K562 (cell line): Measurements from ENCODE around the gene UBE2I. TPM values are rescaled to one million over a fixed set of nuclear protein-coding genes. Genes with fewer than 3 reads are reported as not detected.

Source experiments
- ATAC-seq: fragments of 200-7000 bp; cut with Tn5 transposase; 3 replicates; pipeline ENCODE4 v1.9.1; 2020; ENCODE audit warnings: moderate library complexity
- BruUV-seq: library from RNA; stranded (reverse); fragments of 400-500 nt; replicated peaks from 2 replicates; lab custom pipeline; 2021; lab: Mats Ljungman, UMichigan
- CTCF ChIA-PET: fragments of 300-600 bp; formaldehyde crosslinking; extraction: SDS; loops from one replicate; lab custom pipeline; 2021; ENCODE audit warnings: low intra/inter-chr PET ratio; lab: Yijun Ruan, JAX
- POLR2A ChIA-PET: fragments of 300-600, 350-650 bp; sonication (Branson Sonifier 250); formaldehyde crosslinking; extraction: SDS; loops from one replicate; lab custom pipeline; 2021; ENCODE audit warnings: antibody characterized with exemption, inconsistent platforms; lab: Yijun Ruan, JAX
- DNase-seq, 4 experiments: peaks; one replicate each; pipeline versions ENCODE4 v3.0.0 to v3.0.0-alpha.2; 2011 to 2018; ENCODE audit warnings: low spot score in 3 of 4, mixed read lengths in 3 of 4; ENCODE audit errors: extremely low read depth in 1 of 4
- FAIRE-seq: peaks from 2 replicates; lab custom pipeline; 2011; peaks lifted over from hg19 to GRCh38; lab: Jason Lieb, UNC
- H2AFZ ChIP-seq: 2 replicates; pipeline ENCODE4 v1.6.0; 2011; ENCODE audit warnings: low read depth, low read length, control low read depth, inconsistent platforms
- H3K27ac ChIP-seq: fragments of 200-600 bp; 3 replicates; pipeline ENCODE4 v1.8.0; 2011; ENCODE audit warnings: low read depth, mild to moderate bottlenecking, control low read depth, inconsistent platforms, low read length, moderate library complexity, mixed read lengths; ENCODE audit errors: extremely low read depth
- H3K27me3 ChIP-seq, 2 experiments: fragments of 300-600 bp in 1 of 2; 2 replicates in 1 of 2; 3 replicates in 1 of 2; pipeline versions ENCODE4 v1.6.0 to v1.8.0; 2011; ENCODE audit warnings: inconsistent platforms in 2 of 2, low read length in 2 of 2, mild to moderate bottlenecking in 1 of 2, mixed read lengths in 1 of 2, moderate library complexity in 1 of 2; ENCODE audit not compliant: control insufficient read depth in 2 of 2, insufficient read depth in 2 of 2
- H3K36me3 ChIP-seq: fragments of 300-600 bp; 3 replicates; pipeline ENCODE4 v1.8.0; 2011; ENCODE audit warnings: mild to moderate bottlenecking, low read length, inconsistent platforms; ENCODE audit not compliant: control insufficient read depth, insufficient read depth
- H3K4me1 ChIP-seq, 2 experiments: fragments of 200-600 bp in 1 of 2; replicated peaks in 1 of 2; 2 replicates in 1 of 2; 3 replicates in 1 of 2; pipeline versions ENCODE4 v1.5.1 to v1.8.0; 2011; ENCODE audit warnings: inconsistent platforms in 2 of 2, low read length in 2 of 2, mild to moderate bottlenecking in 1 of 2, mixed read lengths in 1 of 2, moderate library complexity in 1 of 2; ENCODE audit not compliant: control insufficient read depth in 2 of 2, insufficient read depth in 2 of 2
- H3K4me2 ChIP-seq: 2 replicates; pipeline ENCODE4 v1.6.1; 2011; ENCODE audit warnings: low read length, control low read depth, inconsistent platforms, mixed read lengths; ENCODE audit not compliant: insufficient read depth
- H3K4me3 ChIP-seq: fragments of 200-600 bp; sonication (generic), shearing (Covaris generic); 2 replicates; pipeline ENCODE4 v1.5.1; 2016; ENCODE audit warnings: control low read depth, inconsistent platforms
- H3K79me2 ChIP-seq: fragments of 200-600 bp; 3 replicates; pipeline ENCODE4 v1.8.0; 2011; ENCODE audit warnings: low read length, inconsistent platforms; ENCODE audit not compliant: control insufficient read depth, insufficient read depth
- H3K9ac ChIP-seq, 2 experiments: 2 replicates each; pipeline versions ENCODE4 v1.6.0 to v1.6.1; 2011; ENCODE audit warnings: low read depth in 2 of 2, low read length in 2 of 2, control low read depth in 1 of 2, inconsistent platforms in 1 of 2, mild to moderate bottlenecking in 1 of 2, mixed read lengths in 1 of 2; ENCODE audit not compliant: insufficient read depth in 1 of 2
- H3K9me1 ChIP-seq: one replicate; pipeline ENCODE4 v1.6.0; 2011; ENCODE audit warnings: inconsistent platforms, mild to moderate bottlenecking, low read length, moderate library complexity; ENCODE audit not compliant: control insufficient read depth, insufficient read depth
- H3K9me3 ChIP-seq: replicated peaks from 2 replicates; pipeline ENCODE4 v1.5.1; 2011; ENCODE audit warnings: low read depth, low read length, inconsistent platforms; ENCODE audit not compliant: control insufficient read depth, insufficient read depth
- H4K20me1 ChIP-seq: replicated peaks from 2 replicates; pipeline ENCODE4 v1.6.1; 2011; ENCODE audit warnings: low read length, inconsistent platforms, mixed read lengths; ENCODE audit not compliant: control insufficient read depth, insufficient read depth
- CTCF ChIP-seq, 3 experiments: IDR thresholded peaks in 2 of 3; conservative IDR thresholded peaks in 1 of 3; 2 replicates each; pipeline ENCODE4 v1.5.1; 2011 to 2012; ENCODE audit warnings: low read length in 3 of 3, mild to moderate bottlenecking in 3 of 3, control low read depth in 2 of 3, improper control_type of control experiment in 1 of 3, inconsistent platforms in 1 of 3, low read depth in 1 of 3, mixed read lengths in 1 of 3, moderate library complexity in 1 of 3; ENCODE audit not compliant: insufficient read depth in 2 of 3
- KDM5B ChIP-seq: fragments of 200-600 bp; sonication (generic); IDR thresholded peaks from 2 replicates; pipeline ENCODE4 v1.6.1; 2012; ENCODE audit warnings: low read depth, mild to moderate bottlenecking, moderate library complexity, low read length, control low read depth, inconsistent platforms; ENCODE audit not compliant: insufficient replicate concordance
- PRDM10 ChIP-seq: fragments of 450-650 bp; IDR thresholded peaks from 2 replicates; pipeline ENCODE4 v1.6.1; 2018; ENCODE audit not compliant: partially characterized antibody
- VEZF1 ChIP-seq: fragments of 200-800 bp; sonication (Bioruptor generic); IDR thresholded peaks from 2 replicates; pipeline ENCODE4 v1.6.1; 2017; ENCODE audit warnings: missing genetic modification characterization, missing compliant biosample characterization
- WGBS: fragments of 100-300 bp; shearing (Covaris generic); methylation state at CpG from one replicate; pipeline ENCODE4 v1.1.6; 2016; ENCODE audit warnings: low coverage, mixed read lengths; ENCODE audit not compliant: insufficient coverage; ENCODE audit errors: missing lambda C conversion rate; 5-methylcytosine and 5-hydroxymethylcytosine counted together
- in situ Hi-C: fragments of 300-500 bp; cut with MboI; formaldehyde crosslinking; loops from 4 replicates; pipeline ENCODE4 v1.15.0; 2018; ENCODE audit warnings: inconsistent platforms, mixed read lengths
- intact Hi-C: fragments of 100-400 bp; cut with micrococcal nuclease; formaldehyde crosslinking; loops from 2 replicates; pipeline ENCODE4 v1.14.2; 2022
- polyA plus RNA-seq, 8 experiments: library from polyadenylated mRNA; depleted of rRNA in 4 of 8; stranded (reverse) in 5 of 8; unstranded in 3 of 8; fragments of >200 nt; fragmentation: Nextera tagmentation in 2 of 8; fragmentation: Illumina TruSeq in 1 of 8; extraction: Ambion mirVana in 2 of 8; extraction: Trizol in 1 of 8; gene quantifications; 2 replicates each; pipeline versions ENCODE4 v1.2.1 to v1.2.3, GENCODE V29; 2011 to 2014; ENCODE audit warnings: inconsistent platforms in 1 of 8, missing spikeins in 1 of 8
- total RNA-seq, 7 experiments: library from RNA; depleted of rRNA in 6 of 7; stranded (reverse); fragments of >200 nt in 6 of 7; fragmentation: Illumina TruSeq in 2 of 7; extraction: Trizol in 2 of 7; gene quantifications; 2 replicates each; pipeline versions ENCODE4 v1.2.1 to v1.2.3, GENCODE V29; 2011 to 2021; ENCODE audit warnings: low replicate concordance in 1 of 7

Gene UBE2I
- total and polyA plus RNA-seq, 9 of the 15 experiments (the other 6 are each of a cell fraction or from before 2014, with no cell fraction given), result 36.6 to 254 (median 104) TPM

- peaks cover 25 to 40% of the 10 kb centered on the region in 2 experiments for H3K27me3 ChIP-seq
- H3K4me3 ChIP-seq, result no peak overlapping the region
- H3K4me2 ChIP-seq, result no peak overlapping the region
- peak overlapping the region in 1 of 2 experiments; percentile 28; a peak in 1 of 4 replicates for H3K9ac ChIP-seq
- H3K9me1 ChIP-seq, result no peaks in the 10 kb centered on the region
- no TSS peak for BruUV-seq
- TF ChIP-seq VEZF1 (CRISPR knock-in tag) (peak; percentile 64), PRDM10 (peak; percentile 63), KDM5B (no peak), CTCF (IDR thresholded peaks at IDR 0.05 in 2 of 3, conservative IDR thresholded peaks at IDR 0.05 in 1 of 3; ENCODE audit: insufficient read depth in 2 of 3, low read depth in 1 of 3, low read length in 3 of 3) (peak in 1 of 3 experiments; percentile 9; a peak in 1 of 6 replicates)
- TF ChIP-seq, all 486 proteins: peak for 3
- Histone ChIP-seq H4K20me1 (peaks cover 2% of the 10 kb centered on the region; the same call in 1 of the 2 replicates), H3K36me3 (no peaks in the 10 kb centered on the region), H3K79me2 (no peaks in the 10 kb centered on the region), H3K4me1 (peaks cover 19 to 49% of the 10 kb centered on the region in 2 experiments), H3K9me3 (no peaks in the 10 kb centered on the region), H2AFZ (no peak overlapping the region), H3K27ac (no peak overlapping the region)
- ChIA-PET CTCF (no interaction called here), POLR2A (interaction anchor here (1.2 to 1.8 kb wide), 3 partner anchors 9 to 12 kb away, joined by 3 to 6 read pairs (median 4); no protein-coding TSS in a partner anchor)
- WGBS, result 18% methylated on average over 10 of the region's 17 CpGs
- intact Hi-C loops (no loop called here), in situ Hi-C loops (no loop called here)
- ATAC-seq (no peak), FAIRE-seq (no peak), DNase-seq (no peak)
These were observed 20.0 kb upstream of the UBE2I start for GRCh38 chr16:1289477-1289866.
